ENCODE results near the gene TOMM40.

Gene TOMM40

GRCh38 chr19:44871809-44872208 lies 19.2 kb upstream of the TOMM40 start:
- Histone ChIP-seq H3K4me3 (no peak overlapping the region), H3K27ac (no peak overlapping the region)
- no peak for DNase-seq (ENCODE audit: low spot score)
- no peak for TF ChIP-seq CTCF (IDR thresholded peaks at IDR 0.05)

GRCh38 chr19:44872661-44873060 lies 18.4 kb upstream of the TOMM40 start:
- DNase-seq (ENCODE audit: low spot score): no peak

GRCh38 chr19:44874317-44874716 lies 16.7 kb upstream of the TOMM40 start:
- no peak overlapping the region for H3K4me3 ChIP-seq
- no peak overlapping the region for H3K27ac ChIP-seq
- no peak for TF ChIP-seq CTCF (IDR thresholded peaks at IDR 0.05)
- no peak for DNase-seq (ENCODE audit: low spot score)

More at GRCh38 chr19:44872661-44873060, 18.4 kb upstream of the TOMM40 start:
- no peak for TF ChIP-seq CTCF (IDR thresholded peaks at IDR 0.05)
- H3K27ac ChIP-seq: no peak overlapping the region
- H3K4me3 ChIP-seq: no peak overlapping the region

GRCh38 chr19:44875666-44876451 lies 15.2 kb upstream of the TOMM40 start:
- no peak overlapping the region for H3K27ac ChIP-seq
- no peak for TF ChIP-seq CTCF (IDR thresholded peaks at IDR 0.05)
- H3K4me3 ChIP-seq: no peak overlapping the region
- DNase-seq (ENCODE audit: low spot score): no peak

GRCh38 chr19:44876930-44877535 lies 14.0 kb upstream of the TOMM40 start:
- no peak for TF ChIP-seq CTCF (IDR thresholded peaks at IDR 0.05)
- no peak for DNase-seq (ENCODE audit: low spot score)
- Histone ChIP-seq H3K27ac (no peak overlapping the region), H3K4me3 (no peak overlapping the region)

- no peak for DNase-seq (ENCODE audit: low spot score)
- TF ChIP-seq CTCF (IDR thresholded peaks at IDR 0.05): no peak
- Histone ChIP-seq H3K4me3 (no peak overlapping the region), H3K27ac (no peak overlapping the region)
Observed at GRCh38 chr19:44878120-44878865, 12.8 kb upstream of the TOMM40 start.

Measured in coronary artery (tissue), 2 donors.